ENCODE data around the gene WDR4. TPM values are rescaled to one million over a fixed set of nuclear protein-coding genes. Genes with fewer than 3 reads are reported as not detected.
"Not testable (repeated sequence)": the region's sequence is repeated elsewhere in the genome, so short reads cannot be mapped to it uniquely, and the experiment has no call there.

WDR4 gene
- total RNA-seq, 1 donor from 2014 or later, result 10.2 TPM

DNA sequence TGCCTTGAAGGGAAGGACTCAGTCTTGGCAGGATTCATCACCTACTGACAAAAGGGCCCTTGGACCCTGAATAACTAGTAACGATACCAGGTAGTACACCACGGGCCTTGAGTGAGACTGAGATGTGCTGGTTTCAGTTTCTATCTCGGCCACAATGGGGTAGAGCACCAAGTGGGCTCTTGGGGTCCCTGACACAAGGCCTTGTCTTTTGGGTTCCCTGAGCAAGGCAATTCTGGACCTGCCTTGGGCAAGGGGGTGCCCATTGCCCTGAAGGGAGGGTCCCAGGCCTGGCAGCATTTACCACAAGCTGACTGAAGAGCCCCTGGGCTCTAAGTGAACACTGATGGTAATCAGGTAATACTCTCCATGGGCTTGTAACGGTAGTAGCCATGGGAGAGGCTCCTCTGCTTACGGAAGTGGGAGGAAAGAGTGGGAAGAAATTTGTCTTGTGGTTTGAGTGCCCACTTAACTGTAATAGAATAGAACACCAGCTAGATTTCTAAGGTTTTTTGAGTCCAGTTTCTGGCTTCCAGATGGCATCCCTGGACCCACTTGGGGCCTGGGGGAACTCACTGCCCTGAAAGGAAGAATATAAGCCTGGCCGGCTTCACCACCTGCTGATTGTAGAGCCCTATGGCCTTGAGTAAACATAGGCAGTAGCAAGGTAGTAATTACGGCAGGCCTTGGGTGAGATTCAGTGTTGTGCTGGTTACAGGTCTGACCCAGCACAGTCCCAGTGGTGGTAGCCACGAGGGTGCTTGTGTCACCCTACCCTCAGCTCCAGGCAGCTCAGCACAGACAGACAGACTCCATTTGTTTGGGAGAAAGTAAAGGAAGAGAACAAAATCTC lies 58.5 kb downstream of the WDR4 start:
- FAIRE-seq, result no peak

DNA sequence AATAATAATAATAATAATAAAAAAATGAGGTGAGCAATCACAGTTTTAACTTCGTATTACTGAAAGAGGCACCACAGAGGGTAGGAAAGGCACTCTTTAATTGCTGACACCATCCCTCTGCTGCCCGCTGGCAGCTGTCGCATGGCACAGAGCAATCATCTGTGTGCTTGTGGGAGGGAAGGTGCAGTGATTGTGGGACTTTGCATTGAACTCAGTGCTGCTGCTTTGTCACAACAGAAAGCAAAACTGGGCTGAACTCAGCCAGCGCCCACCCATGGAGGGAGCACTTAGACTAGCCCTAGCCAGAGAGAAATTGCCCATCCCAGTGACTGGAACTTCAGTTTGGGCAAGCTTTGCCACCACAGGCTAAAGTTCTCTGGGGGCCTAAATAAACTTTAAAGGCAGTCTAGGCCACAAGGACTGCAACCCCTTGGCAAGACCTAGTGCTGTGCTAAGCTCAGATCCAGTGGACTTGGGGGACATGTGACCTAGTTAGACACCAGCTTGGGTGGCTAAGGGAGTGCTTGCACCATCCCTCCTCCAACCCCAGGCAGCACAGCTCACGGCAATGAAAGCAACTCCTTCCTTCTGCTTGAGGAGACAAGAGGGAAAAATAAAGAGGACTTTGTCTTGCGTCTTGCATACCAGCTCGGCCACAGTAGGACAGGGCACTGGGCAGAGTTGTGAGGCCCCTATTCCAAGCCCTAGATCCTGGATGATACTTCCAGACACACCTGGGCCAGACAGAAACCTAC lies 59.3 kb downstream of the WDR4 start:
- FAIRE-seq, result no peak

More for the DNA sequence above, 58.5 kb downstream of the WDR4 start:
- no peak for DNase-seq (ENCODE audit: low spot score in 2 of 2)

DNA sequence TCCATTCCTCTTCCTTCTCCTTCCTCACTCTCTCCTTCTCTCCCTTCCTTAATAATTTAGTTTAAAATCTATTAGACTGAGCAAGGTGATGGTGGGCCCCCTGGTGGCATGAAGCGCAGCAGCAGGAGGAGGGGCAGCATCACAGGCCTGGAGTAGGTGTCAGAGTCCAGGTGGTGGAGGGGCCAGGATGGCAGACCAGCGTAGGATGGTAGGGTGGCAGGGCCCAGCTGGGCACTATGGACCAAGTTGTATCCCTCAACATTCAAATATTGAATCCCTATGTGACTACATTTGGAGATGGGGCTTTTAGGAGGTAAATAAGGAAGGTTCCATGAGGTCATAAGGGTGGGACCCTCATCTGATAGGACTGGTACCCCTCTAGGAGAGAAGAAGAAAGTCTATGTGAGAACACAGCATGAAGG lies 61.0 kb downstream of the WDR4 start:
- DNase-seq (ENCODE audit: low spot score in 2 of 2), result no peak
- FAIRE-seq, result no peak

More for the DNA sequence above, 59.3 kb downstream of the WDR4 start:
- no peak for DNase-seq (ENCODE audit: low spot score in 2 of 2)

DNA sequence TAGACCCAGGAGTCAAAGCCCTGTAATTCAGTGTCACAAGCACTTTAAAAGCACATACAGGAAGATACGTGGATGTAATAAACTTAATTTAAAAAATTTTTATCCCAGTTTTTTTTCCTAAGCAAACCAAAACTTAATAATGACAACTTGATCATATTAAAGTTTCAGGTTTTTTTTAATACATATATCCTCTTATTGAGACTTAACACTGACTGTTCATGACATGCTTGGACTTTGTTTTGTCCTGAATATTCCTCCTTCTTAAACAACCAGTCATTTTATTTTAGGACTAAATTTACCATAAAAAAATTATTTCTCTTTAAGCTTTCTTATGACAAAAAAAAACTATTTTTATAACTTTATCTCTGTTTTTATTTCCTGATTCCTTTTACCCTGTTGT lies 64.1 kb downstream of the WDR4 start:
- peak; percentile 66 for FAIRE-seq
- no peak for DNase-seq (ENCODE audit: low spot score in 2 of 2)

DNA sequence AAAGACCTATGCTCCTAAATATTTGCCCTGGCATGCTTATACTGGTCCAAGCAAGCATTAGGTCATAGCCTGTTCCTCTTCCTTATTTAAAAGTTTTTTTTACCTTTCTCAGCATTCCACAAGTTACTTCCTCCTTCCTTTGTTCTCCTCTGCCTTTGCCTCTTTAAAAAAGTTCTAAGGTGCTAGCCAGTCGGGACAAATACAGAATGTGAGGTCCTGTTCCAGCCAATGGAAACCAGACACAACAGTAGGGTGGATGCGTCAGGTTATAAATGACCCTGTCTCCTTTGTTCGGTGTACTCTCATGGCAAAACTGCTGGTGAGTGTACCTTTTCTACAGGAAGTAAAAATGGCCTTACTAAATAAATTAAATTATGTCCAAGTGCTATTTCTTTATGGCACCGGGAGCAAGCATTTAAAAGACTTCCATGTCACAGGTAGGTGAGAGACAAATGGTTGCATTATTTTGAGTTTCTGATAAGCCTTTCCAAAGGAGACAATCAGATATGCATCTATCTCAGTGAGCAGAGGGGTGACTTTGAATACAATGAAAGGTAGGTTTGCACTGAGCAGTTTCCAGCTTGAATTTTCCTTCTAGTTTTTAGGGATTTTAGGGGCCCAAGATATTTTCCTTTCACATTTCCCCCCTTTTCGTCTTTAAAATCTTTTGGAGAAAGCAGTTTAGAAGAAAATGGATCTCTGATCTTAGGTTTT lies 66.7 kb downstream of the WDR4 start:
- FAIRE-seq; DNase-seq (ENCODE audit: low spot score in 2 of 2): not testable (repeated sequence)

DNA sequence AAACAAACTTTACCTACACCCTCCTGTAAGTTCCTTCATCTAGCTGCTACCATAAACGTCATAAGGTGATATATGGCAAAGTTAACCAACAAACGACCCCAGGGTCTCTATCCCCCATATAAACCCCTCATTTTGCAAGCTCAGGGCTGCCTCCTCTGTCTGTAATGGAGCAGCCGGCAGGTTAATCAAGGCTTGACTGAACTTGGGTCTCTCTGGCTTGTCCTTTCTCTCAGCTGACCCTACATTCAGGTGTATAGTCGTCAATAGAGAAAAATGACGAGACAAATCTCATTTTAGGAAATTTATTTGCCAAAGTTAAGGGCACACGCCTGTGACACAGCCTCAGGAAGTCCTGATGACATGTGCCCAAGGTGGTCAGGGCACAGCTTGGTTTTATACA lies 67.4 kb downstream of the WDR4 start:
- FAIRE-seq, result no peak

DNA sequence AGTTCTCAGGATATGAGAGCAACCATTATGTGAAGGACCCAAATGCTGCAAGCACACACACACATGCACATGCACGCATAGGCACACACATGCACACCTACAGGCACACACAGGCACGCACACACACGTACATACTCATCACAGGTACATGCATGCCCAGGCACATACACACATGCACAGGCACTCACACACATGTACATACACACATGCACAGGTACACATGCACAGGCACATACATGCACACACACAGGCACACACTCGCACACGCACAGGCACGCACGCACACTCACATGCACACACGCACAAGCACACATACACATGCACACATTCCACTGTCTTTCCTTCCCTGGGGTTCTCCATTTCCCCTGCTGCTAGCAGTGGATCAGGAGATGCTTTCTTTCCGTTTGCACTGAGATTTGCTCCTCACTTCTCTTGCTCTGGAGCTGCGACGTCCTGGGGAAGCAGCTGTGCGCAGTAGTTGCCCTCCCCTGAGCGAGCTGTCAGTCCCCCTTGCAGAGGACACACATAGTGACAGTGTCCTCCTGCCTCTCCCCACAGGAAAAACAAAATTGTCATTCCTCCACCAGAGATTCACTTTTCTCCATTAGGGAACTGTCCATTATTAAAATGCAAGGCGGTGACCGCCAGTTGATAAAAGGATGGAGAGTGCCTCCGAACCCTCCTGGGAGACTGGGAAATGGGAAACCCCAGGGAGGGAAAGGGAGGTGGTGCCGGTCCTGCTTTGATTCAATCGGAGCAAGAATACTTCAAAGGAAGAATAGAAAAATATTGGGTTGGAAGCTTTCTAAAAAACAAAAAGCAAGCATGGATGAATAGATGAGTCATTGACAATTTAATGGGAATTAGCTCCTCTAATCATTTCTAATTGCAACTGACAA lies 69.5 kb downstream of the WDR4 start:
- FAIRE-seq, result no peak

More for the DNA sequence above, 67.4 kb downstream of the WDR4 start:
- DNase-seq (ENCODE audit: low spot score in 2 of 2), result no peak

DNA sequence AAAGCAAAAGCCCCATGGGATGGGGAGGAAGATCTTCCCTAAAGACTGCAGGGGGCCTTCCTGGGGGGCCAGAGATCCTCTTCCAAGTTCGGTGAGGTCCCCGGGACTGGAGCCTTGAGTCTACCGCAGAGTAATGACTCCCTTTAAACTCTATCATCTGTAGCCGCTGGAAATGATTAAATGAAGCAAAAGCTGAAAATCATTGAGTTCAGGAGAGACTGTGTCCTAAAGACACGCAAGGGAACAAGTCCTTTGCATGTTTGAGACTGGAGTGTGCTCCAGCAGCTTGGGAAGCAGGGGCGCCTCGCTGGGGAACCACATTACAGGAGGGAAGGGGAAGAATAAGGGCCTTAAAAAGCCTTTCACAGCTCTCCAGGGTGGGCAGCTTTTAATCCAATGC lies 70.2 kb downstream of the WDR4 start:
- no peak for DNase-seq (ENCODE audit: low spot score in 2 of 2)
- FAIRE-seq, result no peak

More for the DNA sequence above, 69.5 kb downstream of the WDR4 start:
- DNase-seq (ENCODE audit: low spot score in 2 of 2), result no peak

DNA sequence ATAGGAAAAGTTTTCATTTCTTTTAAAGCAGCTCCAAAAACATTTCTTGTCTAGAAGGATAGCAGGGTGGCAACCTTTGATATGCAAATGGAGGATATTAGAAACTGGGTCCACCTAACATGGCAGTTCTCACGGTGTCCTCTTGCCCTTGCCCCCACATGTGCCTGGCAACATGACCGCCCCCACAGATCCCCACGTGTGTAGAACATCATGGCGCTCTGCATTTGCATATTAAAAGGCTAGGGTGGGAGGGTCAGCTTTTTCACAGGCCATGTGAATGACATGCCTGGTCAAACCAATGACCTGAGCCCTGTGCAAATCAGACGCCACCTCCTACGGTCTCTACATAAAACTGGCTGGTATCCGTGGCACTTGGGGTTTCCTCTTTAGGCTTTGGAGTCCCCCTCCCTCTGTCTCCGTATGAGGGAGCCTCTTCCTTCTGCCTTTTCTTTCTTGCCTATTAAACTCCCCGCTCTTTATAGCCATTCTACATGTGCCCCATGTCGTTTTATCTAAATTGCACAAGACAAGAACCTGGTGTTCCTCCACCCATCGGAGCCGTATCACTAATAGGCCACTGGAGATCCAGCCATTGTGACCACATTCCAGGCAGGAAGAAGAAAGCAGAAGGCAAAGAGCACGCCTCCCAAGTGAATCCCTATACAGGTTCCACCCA lies 71.3 kb downstream of the WDR4 start:
- FAIRE-seq, result no peak
- DNase-seq (ENCODE audit: low spot score in 2 of 2), result no peak

DNA sequence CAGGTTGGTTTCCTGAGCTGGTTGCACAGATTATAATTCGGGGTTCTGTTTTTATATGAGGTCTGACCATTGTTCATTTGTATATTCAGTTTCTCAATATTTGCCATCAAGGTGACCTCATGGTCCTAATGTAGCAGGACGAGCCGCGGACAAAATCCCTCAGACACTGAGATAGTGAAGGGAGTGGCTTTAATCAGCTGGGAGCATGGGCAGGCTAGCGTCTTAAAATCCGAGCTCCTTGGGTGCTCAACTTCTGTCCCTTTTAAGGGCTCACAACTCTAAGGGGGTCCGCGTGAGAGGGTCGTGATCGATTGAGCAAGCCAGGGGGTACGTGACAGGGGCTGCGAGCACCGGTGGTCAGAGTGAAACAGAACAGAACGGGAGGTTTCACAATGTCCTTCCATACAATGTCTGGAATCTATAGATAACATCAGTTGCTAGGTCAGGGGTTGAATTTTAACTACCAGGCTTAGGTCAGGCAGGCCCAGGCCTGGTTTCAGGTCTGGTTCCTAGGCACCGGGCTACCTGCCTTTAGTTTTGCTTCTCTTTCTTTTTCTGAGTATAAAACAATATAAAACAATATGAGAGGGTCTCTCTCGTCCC lies 71.9 kb downstream of the WDR4 start:
- FAIRE-seq, result not testable (repeated sequence)

DNA sequence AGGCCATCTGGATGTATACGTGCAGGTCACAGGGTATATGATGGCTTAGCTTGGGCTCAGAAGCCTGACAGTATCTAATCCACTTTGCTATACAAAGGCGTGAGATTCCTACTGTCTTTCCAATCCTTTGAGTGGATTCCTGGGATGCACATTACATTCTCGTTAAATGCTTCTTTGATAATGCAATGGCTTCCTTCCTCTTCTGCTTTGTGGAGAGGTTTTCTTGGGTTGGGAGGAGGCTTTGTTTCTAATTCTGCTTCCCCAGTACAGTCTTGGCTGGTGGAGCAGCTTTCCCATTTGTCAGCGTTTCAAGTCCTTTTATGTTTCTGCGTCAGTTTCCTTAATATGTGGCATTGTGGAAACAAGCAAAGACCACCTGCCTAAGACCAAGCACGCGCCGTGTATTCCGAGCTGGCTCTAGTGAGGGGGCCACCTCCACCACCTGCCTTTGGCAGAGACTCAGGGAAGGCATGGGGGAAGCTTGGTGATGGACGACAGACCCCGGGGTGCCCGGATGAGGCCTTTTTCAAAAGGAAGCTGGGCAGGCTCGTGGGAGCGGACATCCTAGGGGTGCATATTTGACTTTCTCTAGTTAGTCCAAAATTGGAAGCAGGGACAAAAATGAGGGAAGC lies 72.7 kb downstream of the WDR4 start:
- no peak for FAIRE-seq

More for the DNA sequence above, 71.9 kb downstream of the WDR4 start:
- DNase-seq (ENCODE audit: low spot score in 2 of 2), result not testable (repeated sequence)

DNA sequence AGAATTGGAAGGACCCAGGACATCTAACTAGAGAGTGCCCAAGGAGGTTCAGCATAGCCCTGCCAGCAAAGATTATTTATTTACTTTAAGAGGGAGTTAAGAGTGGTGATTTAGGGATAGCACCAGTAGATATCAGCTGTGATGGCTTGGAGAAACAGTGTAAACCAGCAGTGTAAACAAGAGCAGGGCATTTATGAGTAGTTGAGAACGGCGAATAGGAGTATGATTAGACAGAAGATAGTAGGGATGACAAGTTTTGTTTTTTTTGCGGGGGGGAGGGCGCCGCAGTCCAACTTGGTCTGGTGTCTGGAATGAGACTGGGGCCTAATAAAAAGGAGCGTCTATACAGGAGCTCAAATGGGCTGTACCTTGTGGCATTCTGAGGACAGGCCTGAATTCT lies 77.7 kb downstream of the WDR4 start:
- not testable (repeated sequence) for FAIRE-seq; DNase-seq (ENCODE audit: low spot score in 2 of 2)

More for the DNA sequence above, 72.7 kb downstream of the WDR4 start:
- no peak for DNase-seq (ENCODE audit: low spot score in 2 of 2)

DNA sequence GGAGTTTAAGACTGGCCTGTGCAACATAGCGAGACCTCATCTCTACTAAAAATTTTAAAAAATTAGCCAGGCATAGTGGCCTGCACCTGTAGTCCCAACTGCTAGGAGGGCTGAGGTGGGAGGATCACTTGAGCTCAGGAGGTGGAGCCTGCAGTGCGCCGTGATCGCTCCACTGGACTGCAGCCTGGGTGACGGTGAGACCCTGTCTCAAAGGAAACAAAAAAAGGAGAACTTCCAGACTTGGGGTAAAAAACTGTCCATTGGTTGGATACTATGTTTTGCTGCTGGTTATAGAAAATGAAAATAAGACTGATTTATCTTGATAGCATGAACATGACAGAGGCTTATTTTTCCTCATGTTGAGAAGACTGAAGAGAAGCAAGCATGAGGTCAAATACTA lies 79.4 kb downstream of the WDR4 start:
- DNase-seq (ENCODE audit: low spot score in 2 of 2) (no peak), FAIRE-seq (no peak)

DNA sequence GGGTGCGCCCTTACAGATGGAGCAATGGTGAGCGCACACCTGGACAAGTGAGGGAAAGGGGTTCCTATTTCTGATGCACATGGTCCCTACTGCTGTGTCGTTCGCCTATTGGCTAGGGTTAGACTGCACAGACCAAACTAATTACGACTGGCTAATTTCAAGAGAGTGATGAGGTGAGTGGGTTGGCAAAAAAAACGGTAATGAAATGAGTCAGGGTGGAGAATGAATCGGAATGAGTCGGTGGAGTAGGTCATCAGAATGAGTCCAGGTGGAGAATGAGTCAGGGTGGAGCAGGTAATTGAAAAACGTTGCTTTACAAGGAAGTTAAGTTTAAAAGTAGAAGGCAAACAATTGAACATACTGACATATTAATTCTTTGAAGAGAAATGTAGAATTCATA lies 79.8 kb downstream of the WDR4 start:
- no peak for FAIRE-seq
- DNase-seq (ENCODE audit: low spot score in 2 of 2), result no peak
